NCI-H2081 treated with DMSO at 0.1 percent for 48 hours (cell line): ENCODE measurements around the gene COL1A1.

Experiments used
- DNase-seq: peaks from one replicate; lab custom pipeline; 2025; lab: John Stamatoyannopoulos, UW

The COL1A1 gene

GRCh38 chr17:50153650-50154575 lies 47.5 kb downstream of the COL1A1 start:
- DNase-seq, result no peak

DNA sequence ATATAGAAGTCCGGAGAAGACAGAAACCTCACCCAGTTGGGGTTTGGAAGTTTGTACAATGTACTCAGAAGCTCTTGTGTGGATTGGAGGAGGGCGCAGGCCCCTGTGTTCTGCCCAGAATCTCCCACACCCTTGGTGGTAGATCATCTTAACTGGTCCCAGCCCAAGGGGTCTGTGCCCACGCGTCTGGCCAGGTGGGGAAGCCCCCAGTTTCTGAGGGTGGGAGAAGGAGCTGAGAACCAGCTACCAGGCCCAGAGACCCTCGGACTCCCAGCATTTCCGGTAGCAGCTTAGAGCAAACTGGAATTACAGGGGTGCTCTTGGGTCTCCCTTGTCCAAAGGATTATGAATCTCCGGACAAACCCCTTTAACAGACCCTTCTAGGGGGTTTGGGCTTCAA lies 48.7 kb downstream of the COL1A1 start:
- no peak for DNase-seq

- DNase-seq, result peak; percentile 65
Measured at GRCh38 chr17:50151937-50152547, 49.4 kb downstream of the COL1A1 start.

DNA sequence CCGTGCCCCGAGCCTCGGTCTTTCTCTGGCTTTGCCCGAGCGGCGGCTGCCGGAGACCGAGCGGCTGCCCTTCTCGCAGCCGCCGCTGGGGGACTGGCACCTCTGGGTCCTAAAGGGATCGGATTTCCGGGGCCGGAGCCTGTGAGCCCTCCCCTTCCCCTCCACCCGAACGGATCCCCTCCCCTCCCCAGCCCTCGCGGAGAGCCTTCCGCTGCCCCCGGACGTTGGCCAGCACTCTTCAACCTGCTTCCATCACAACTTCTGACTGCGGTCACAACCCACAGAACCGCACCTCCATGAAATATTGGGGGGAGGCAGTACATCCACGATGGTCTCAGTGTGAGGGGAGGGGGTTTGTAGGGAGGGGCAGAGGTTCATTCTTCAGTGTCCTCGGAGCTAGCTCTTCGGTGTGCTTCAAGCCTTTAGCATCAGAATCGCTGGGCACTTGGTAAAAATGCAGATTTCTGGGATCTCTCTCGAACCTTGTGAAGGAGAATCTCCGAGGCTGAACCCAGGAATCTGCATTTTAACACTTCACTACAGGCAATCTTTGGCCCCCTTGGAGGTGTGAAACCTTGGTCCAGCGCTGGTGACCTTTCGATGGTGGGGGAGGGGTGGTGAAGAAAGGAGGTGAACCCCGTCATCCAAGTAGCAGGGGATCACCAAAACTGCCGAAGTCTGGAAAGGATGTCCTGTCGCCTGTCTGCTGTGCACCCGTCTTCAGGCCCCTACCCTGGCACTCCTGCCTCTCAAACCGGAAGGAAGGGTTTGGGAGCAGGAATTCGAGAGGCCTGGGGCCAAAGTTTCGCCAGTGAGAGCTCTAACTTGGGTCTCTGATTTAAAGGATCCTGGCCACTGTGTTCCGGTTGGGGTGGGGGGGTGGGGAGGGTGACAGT lies 50.1 kb downstream of the COL1A1 start:
- peak; percentile 69 for DNase-seq

DNA sequence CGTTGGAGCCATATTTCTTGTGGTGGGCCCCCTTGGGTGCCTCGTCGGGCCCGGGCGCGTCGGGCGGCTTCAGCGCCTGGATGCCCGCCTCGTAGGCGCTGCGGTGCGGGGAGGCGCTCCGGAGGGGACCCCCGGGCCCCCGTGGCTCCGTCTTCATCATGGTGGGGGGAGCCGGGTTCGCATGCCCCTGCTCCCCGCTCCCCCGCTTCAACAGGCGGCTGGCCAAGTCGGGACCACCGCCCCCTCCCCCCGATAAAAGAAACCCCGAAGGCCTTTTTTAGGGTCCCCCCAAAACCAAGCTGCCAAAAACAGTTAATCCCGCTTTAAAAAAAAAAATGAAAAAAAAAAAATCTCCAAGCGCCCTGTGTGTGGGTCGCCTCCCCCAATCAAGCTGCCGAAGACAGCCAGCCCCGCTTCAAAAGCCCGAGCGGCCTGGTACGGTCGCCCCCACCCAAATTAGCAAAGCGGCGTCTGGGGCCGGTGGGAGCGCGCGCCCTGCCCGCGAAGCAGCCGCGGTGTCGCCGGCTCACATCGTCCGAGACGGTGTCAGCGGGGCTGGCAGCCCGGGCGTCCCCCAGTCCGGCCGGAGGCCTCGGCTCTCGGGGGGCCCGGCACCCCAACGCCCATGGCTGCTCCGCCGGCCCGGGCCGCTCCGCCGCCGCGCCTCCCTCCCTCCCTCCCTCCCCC lies 50.9 kb downstream of the COL1A1 start, which contains the start of gene PPP1R9B:
Gene PPP1R9B, minus strand, starts transcription at position 324 of the 687 bp plus-strand sequence. Its CDS starts 164 bp downstream, at position 160.
- no peak for DNase-seq

- no peak for DNase-seq
Measured at GRCh38 chr17:50149417-50150353, 51.7 kb downstream of the COL1A1 start.

DNA sequence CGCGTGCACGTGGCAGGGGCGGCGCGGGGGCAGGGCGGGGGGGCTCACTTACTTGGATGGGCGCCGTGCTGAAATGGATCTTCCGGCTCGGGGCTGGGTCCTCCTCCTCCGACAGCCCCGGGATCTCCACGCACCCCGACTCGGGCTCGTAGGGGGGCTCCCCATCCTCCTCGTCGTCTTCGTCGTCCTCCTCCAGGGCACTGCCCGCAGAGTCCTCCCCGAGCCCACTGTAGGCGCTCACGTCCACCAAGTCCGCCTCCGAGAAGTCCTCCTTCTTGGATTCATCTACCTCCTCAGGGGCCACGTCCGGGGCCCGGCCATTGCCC lies 52.4 kb downstream of the COL1A1 start:
- DNase-seq, result no peak

GRCh38 chr17:50148226-50149090 lies 53.0 kb downstream of the COL1A1 start:
- no peak for DNase-seq

- no peak for DNase-seq
Measured at GRCh38 chr17:50147841-50148225, 53.6 kb downstream of the COL1A1 start.

DNA sequence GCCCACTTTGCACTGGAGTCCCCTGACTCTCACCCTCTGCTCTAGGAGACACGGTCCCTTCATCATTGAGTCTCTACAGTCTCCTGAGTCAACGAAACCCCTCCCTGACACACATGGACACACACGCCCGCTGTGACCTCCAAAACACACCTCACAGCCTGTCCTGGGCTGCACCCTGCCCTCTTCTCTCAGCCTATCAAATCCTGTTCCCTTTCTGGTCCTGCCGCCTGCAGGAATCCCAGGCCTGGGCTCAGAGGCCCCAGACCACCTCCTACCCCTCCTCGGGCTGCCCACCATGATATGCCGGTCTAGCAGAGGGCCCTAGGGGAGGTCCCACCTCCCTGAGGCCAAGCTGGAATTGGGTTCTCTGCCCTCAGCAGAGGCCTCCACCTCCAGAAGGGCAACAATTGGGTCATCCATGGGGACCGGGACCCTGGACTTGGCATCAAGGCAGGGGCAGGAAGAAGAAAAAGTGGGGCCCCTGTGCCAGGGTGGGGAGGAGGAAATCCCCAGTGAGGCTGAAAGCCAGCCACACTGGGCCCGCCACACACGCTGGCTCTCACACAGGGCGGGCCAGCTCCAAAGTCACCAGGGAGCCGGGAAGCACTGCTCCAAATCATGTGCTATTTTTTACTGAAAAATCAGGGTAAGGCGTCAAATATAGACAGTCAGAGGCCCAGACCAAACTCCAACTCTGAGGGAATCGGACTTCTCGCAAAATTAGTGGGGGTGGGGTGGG lies 54.3 kb downstream of the COL1A1 start:
- no peak for DNase-seq

- DNase-seq, result no peak
Measured at GRCh38 chr17:50146230-50146926, 55.1 kb downstream of the COL1A1 start.

GRCh38 chr17:50145532-50146229 lies 55.8 kb downstream of the COL1A1 start:
- DNase-seq, result no peak

DNA sequence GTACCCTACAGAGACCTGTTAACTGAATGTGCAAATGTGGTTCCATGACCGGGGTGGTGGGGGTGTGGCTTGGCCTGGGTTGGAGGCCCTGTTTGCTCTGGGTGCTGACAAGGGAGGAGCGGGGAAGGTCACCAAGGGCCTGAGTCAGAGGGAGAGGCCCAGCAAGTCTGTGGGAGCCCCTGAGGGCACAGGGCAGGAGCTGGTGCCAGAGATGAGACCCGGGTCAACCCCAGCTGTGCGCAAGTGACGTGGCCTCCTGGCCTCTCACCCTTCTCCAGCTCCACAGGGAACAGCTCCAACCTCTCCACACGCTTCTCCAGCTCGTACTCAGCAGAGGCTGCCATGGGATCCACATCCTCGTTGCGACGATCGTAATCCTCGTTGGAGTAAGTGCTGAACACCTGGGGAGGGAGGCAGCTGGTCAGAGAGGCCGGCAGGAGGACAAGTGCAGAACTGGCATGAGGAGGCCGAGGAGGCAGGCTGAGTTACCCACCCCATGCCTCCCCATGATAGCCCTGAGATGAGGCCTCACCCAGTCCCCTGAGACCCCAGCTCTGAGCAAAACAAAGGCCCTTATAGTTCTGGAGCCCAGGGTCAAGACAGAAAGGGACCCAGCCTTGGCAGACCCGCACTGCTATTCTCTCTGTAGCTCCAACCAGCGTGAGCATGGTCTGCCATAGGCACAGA lies 56.4 kb downstream of the COL1A1 start:
- no peak for DNase-seq

- DNase-seq, result no peak
Measured at GRCh38 chr17:50144355-50144754, 57.1 kb downstream of the COL1A1 start.

GRCh38 chr17:50143461-50144176 lies 57.8 kb downstream of the COL1A1 start:
- DNase-seq, result no peak

DNA sequence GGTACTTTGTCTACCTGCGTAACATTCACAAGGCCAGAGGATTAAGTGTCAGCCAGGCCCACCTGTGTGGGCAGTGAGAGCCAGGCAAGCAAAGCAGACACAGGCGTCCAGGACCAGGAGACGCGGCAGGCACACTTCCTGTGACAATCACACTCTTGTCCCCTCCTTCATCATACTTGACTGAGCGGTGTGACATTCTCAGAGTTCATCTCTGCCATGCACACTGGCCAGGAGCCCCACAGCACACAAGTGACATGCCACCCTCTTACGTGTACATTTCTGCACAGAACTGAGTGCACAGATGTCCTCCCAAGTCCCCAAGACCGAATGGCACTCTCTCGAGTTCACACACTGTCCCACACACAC lies 59.7 kb downstream of the COL1A1 start:
- DNase-seq, result no peak
